ENCODE data around the gene H3-3A. TPM values are rescaled to one million over a fixed set of nuclear protein-coding genes. Genes with fewer than 3 reads are reported as not detected.

H3-3A gene
- total RNA-seq, 2 donors from 2014 or later = 226 to 258 TPM

- Histone ChIP-seq H3K27ac (no peak overlapping the region), H3K36me3 (no peaks in the 10 kb centered on the region), H3K27me3 (replicated peaks; ENCODE audit: insufficient read depth) (no peaks in the 10 kb centered on the region), H3K4me3 (no peak overlapping the region), H3K9me3 (no peaks in the 10 kb centered on the region), H3K4me1 (ENCODE audit: control insufficient read depth in 1 of 2, low read depth in 2 of 2) (no peaks in the 10 kb centered on the region)
- DNase-seq (ENCODE audit: low spot score) (no peak), ATAC-seq (ENCODE audit: insufficient number of reproducible peaks, low FRiP score, low read depth) (no peak)
- no peak for TF ChIP-seq CTCF (IDR thresholded peaks at IDR 0.05)
These were observed 21.1 kb upstream of the H3-3A start for GRCh38 chr1:226041419-226041818.

GRCh38 chr1:226044514-226045101, 17.9 kb upstream of the H3-3A start:
- no peak for DNase-seq (ENCODE audit: low spot score)
- no peak for ATAC-seq (ENCODE audit: insufficient number of reproducible peaks, low FRiP score, low read depth)

GRCh38 chr1:226046240-226046639, 16.3 kb upstream of the H3-3A start:
- DNase-seq (ENCODE audit: low spot score) (no peak), ATAC-seq (ENCODE audit: insufficient number of reproducible peaks, low FRiP score, low read depth) (no peak)
- Histone ChIP-seq H3K27ac (no peak overlapping the region), H3K4me1 (ENCODE audit: control insufficient read depth in 1 of 2, low read depth in 2 of 2) (no peaks in the 10 kb centered on the region), H3K4me3 (no peak overlapping the region), H3K9me3 (no peaks in the 10 kb centered on the region), H3K27me3 (replicated peaks; ENCODE audit: insufficient read depth) (no peaks in the 10 kb centered on the region), H3K36me3 (no peaks in the 10 kb centered on the region)
- TF ChIP-seq CTCF (IDR thresholded peaks at IDR 0.05) = no peak

More at GRCh38 chr1:226044514-226045101, 17.9 kb upstream of the H3-3A start:
- Histone ChIP-seq H3K9me3 (no peaks in the 10 kb centered on the region), H3K27me3 (replicated peaks; ENCODE audit: insufficient read depth) (no peaks in the 10 kb centered on the region), H3K27ac (no peak overlapping the region), H3K4me1 (ENCODE audit: control insufficient read depth in 1 of 2, low read depth in 2 of 2) (no peaks in the 10 kb centered on the region), H3K36me3 (no peaks in the 10 kb centered on the region), H3K4me3 (no peak overlapping the region)
- TF ChIP-seq CTCF (IDR thresholded peaks at IDR 0.05) = no peak

- H3K27ac ChIP-seq = no peak overlapping the region
- no peaks in the 10 kb centered on the region for H3K36me3 ChIP-seq
- H3K4me3 ChIP-seq = no peak overlapping the region
- no peak for TF ChIP-seq CTCF (IDR thresholded peaks at IDR 0.05)
- no peaks in the 10 kb centered on the region for H3K4me1 ChIP-seq (ENCODE audit: control insufficient read depth in 1 of 2, low read depth in 2 of 2)
- DNase-seq (ENCODE audit: low spot score) (no peak), ATAC-seq (ENCODE audit: insufficient number of reproducible peaks, low FRiP score, low read depth) (no peak)
- no peaks in the 10 kb centered on the region for H3K9me3 ChIP-seq
- H3K27me3 ChIP-seq (replicated peaks; ENCODE audit: insufficient read depth) = no peaks in the 10 kb centered on the region
These were observed 15.0 kb upstream of the H3-3A start for GRCh38 chr1:226047495-226047894.

GRCh38 chr1:226048886-226049285, 13.6 kb upstream of the H3-3A start:
- ATAC-seq (ENCODE audit: insufficient number of reproducible peaks, low FRiP score, low read depth) (no peak), DNase-seq (ENCODE audit: low spot score) (no peak)
- Histone ChIP-seq H3K9me3 (no peaks in the 10 kb centered on the region), H3K36me3 (no peaks in the 10 kb centered on the region), H3K27ac (no peak overlapping the region), H3K27me3 (replicated peaks; ENCODE audit: insufficient read depth) (no peaks in the 10 kb centered on the region), H3K4me3 (no peak overlapping the region), H3K4me1 (ENCODE audit: control insufficient read depth in 1 of 2, low read depth in 2 of 2) (no peaks in the 10 kb centered on the region)
- TF ChIP-seq CTCF (IDR thresholded peaks at IDR 0.05) = no peak
